HCT116 (cell line): Measurements from ENCODE around the gene SLC9A7. TPM values are rescaled to one million over a fixed set of nuclear protein-coding genes. Genes with fewer than 3 reads are reported as not detected.

Experiments used
- ATAC-seq: fragments of 200-7000 bp; cut with Tn5 transposase; 2 replicates; pipeline ENCODE4 v1.9.1; 2020; ENCODE audit warnings: mild to moderate bottlenecking, moderate library complexity
- BruUV-seq: library from RNA; stranded (reverse); fragments of 400-500 nt; replicated peaks from 2 replicates; lab custom pipeline; 2021; lab: Mats Ljungman, UMichigan
- CTCF ChIA-PET: fragments of 300-600 bp; sonication (Branson Sonifier 250); formaldehyde crosslinking; loops from one replicate; lab custom pipeline; 2021; ENCODE audit warnings: antibody characterized with exemption; lab: Charles Lee
- POLR2A ChIA-PET: fragments of 300-600, 350-600 bp; sonication (Branson Sonifier 250); formaldehyde crosslinking; loops from one replicate; lab custom pipeline; 2021; ENCODE audit warnings: antibody characterized with exemption; lab: Charles Lee
- RAD21 ChIA-PET, 2 experiments: fragments of 300-600 bp; sonication (Branson Sonifier 250); formaldehyde crosslinking; loops; one replicate each; lab custom pipeline; 2023; ENCODE audit warnings: low total read pairs in 2 of 2; ENCODE audit not compliant: uncharacterized antibody in 2 of 2, unreplicated experiment in 2 of 2, low non-redundant PET in 1 of 2; lab: Charles Lee
- DNase-seq: peaks from one replicate; pipeline ENCODE4 v3.0.0-alpha.2; 2010; ENCODE audit warnings: low read depth, low spot score
- H2AFZ ChIP-seq: fragments of 200-600 bp; shearing (Covaris generic), sonication (generic); 2 replicates; pipeline ENCODE4 v1.6.1; 2017; ENCODE audit warnings: low read depth, mixed run types, mixed read lengths, antibody characterized with exemption, low read length; ENCODE audit not compliant: poor library complexity, severe bottlenecking
- H3K27ac ChIP-seq: 2 replicates; pipeline ENCODE4 v1.5.1; 2012; ENCODE audit warnings: low read depth, low read length
- H3K27me3 ChIP-seq: fragments of 200-600 bp; sonication (generic); 2 replicates; pipeline ENCODE4 v1.6.1; 2016; ENCODE audit warnings: mixed run types, low read length, mixed read lengths; ENCODE audit not compliant: insufficient read depth
- H3K36me3 ChIP-seq, 2 experiments: fragments of 200-500 bp in 1 of 2; fragments of 200-600 bp in 1 of 2; sonication (Bioruptor generic) in 1 of 2; sonication (generic) in 1 of 2; 2 replicates each; pipeline versions ENCODE4 v1.5.1 to v1.6.1; 2014 to 2016; ENCODE audit warnings: low read length in 2 of 2, inconsistent platforms in 1 of 2, mixed read lengths in 1 of 2, mixed run types in 1 of 2; ENCODE audit not compliant: insufficient read depth in 2 of 2, control insufficient read depth in 1 of 2
- H3K4me1 ChIP-seq, 2 experiments: fragments of 200-600 bp in 1 of 2; sonication (generic) in 1 of 2; 2 replicates each; pipeline versions ENCODE4 v1.5.1 to v1.6.1; 2012 to 2017; ENCODE audit warnings: low read length in 2 of 2, inconsistent platforms in 1 of 2, mild to moderate bottlenecking in 1 of 2, mixed read lengths in 1 of 2, mixed run types in 1 of 2, moderate library complexity in 1 of 2; ENCODE audit not compliant: insufficient read depth in 2 of 2, control insufficient read depth in 1 of 2
- H3K4me2 ChIP-seq: fragments of 200-600 bp; sonication (generic); 2 replicates; pipeline ENCODE4 v1.6.1; 2017; ENCODE audit warnings: mixed run types, low read length, mixed read lengths
- H3K4me3 ChIP-seq, 2 experiments: fragments of 200-600 bp in 1 of 2; sonication (generic) in 1 of 2; replicated peaks in 1 of 2; 2 replicates each; pipeline ENCODE4 v1.5.1; 2011 to 2016; ENCODE audit warnings: low read length in 2 of 2, control low read depth in 1 of 2, low read depth in 1 of 2, mild to moderate bottlenecking in 1 of 2, mixed read lengths in 1 of 2, mixed run types in 1 of 2
- H3K79me2 ChIP-seq: fragments of 200-600 bp; sonication (generic); 2 replicates; pipeline ENCODE4 v1.6.1; 2017; ENCODE audit warnings: mild to moderate bottlenecking, mixed run types, low read length, moderate library complexity, mixed read lengths; ENCODE audit not compliant: insufficient read depth
- H3K9ac ChIP-seq: fragments of 200-600 bp; sonication (generic); 2 replicates; pipeline ENCODE4 v1.6.1; 2016; ENCODE audit warnings: low read length, mixed read lengths
- H3K9me2 ChIP-seq: fragments of 200-600 bp; sonication (generic), shearing (Covaris generic); 2 replicates; pipeline ENCODE4 v1.6.1; 2017; ENCODE audit warnings: mixed run types, mild to moderate bottlenecking, moderate library complexity; ENCODE audit not compliant: insufficient read depth
- H3K9me3 ChIP-seq, 2 experiments: fragments of 200-500 bp in 1 of 2; fragments of 200-600 bp in 1 of 2; sonication (Bioruptor generic) in 1 of 2; sonication (generic) in 1 of 2; 2 replicates each; pipeline ENCODE4 v1.6.1; 2014 to 2017; ENCODE audit warnings: low read length in 2 of 2, mixed read lengths in 2 of 2, inconsistent platforms in 1 of 2, low read depth in 1 of 2, mild to moderate bottlenecking in 1 of 2, mixed run types in 1 of 2, moderate library complexity in 1 of 2; ENCODE audit not compliant: control insufficient read depth in 1 of 2, insufficient read depth in 1 of 2
- H4K20me1 ChIP-seq: fragments of 200-600 bp; sonication (generic), shearing (Covaris generic); 2 replicates; pipeline ENCODE4 v1.6.1; 2017; ENCODE audit warnings: mixed run types, mild to moderate bottlenecking, moderate library complexity; ENCODE audit not compliant: insufficient read depth
- CEBPB ChIP-seq: IDR thresholded peaks from 2 replicates; pipeline ENCODE4 v1.6.1; 2012; ENCODE audit warnings: low read depth
- EGR1 ChIP-seq: IDR thresholded peaks from 2 replicates; pipeline ENCODE4 v1.6.1; 2012; ENCODE audit warnings: low read depth
- ELF1 ChIP-seq: IDR thresholded peaks from 2 replicates; pipeline ENCODE4 v1.6.1; 2012; ENCODE audit warnings: low read depth, borderline replicate concordance
- EZH2 ChIP-seq: fragments of 200-600 bp; sonication (generic); IDR thresholded peaks from 2 replicates; pipeline ENCODE4 v1.6.1; 2017; ENCODE audit warnings: antibody characterized with exemption, mixed run types
- FOSL1 ChIP-seq: IDR thresholded peaks from 2 replicates; pipeline ENCODE4 v1.6.1; 2012; ENCODE audit warnings: low read depth
- JUND ChIP-seq: IDR thresholded peaks from 2 replicates; pipeline ENCODE4 v1.6.1; 2012
- POLR2A ChIP-seq: IDR thresholded peaks from 2 replicates; pipeline ENCODE4 v1.7.0; 2011; ENCODE audit warnings: borderline replicate concordance; ENCODE audit not compliant: insufficient read depth, insufficient read length; ENCODE audit errors: extremely low read depth
- POLR2AphosphoS5 ChIP-seq: IDR thresholded peaks from 2 replicates; pipeline ENCODE4 v1.6.1; 2011; ENCODE audit warnings: mild to moderate bottlenecking, low read depth, low read length, moderate library complexity
- SIN3A ChIP-seq: IDR thresholded peaks from 2 replicates; pipeline ENCODE4 v1.6.1; 2012; ENCODE audit warnings: low read depth
- SP1 ChIP-seq: IDR thresholded peaks from 2 replicates; pipeline ENCODE4 v1.6.1; 2012; ENCODE audit warnings: low read depth
- YY1 ChIP-seq: IDR thresholded peaks from 2 replicates; pipeline ENCODE4 v1.6.1; 2011; ENCODE audit warnings: low read length, low read depth, moderate library complexity, mild to moderate bottlenecking; ENCODE audit not compliant: insufficient replicate concordance; ENCODE audit errors: extremely low read depth
- ZFX ChIP-seq: fragments of 450-650 bp; IDR thresholded peaks from 2 replicates; pipeline ENCODE4 v1.6.1; 2017
- ZNF274 ChIP-seq: fragments of 200-500 bp; sonication (Bioruptor generic); IDR thresholded peaks from 2 replicates; pipeline ENCODE4 v1.6.1; 2014; ENCODE audit warnings: mild to moderate bottlenecking, low read depth, low read length, inconsistent platforms
- intact Hi-C: fragments of 100-400 bp; cut with micrococcal nuclease; formaldehyde crosslinking; loops from 2 replicates; pipeline ENCODE4 v1.10.0; 2022
- total RNA-seq: library from RNA; stranded (reverse); gene quantifications from one replicate; pipeline ENCODE4 v1.2.1, GENCODE V29; 2021; ENCODE audit not compliant: unreplicated experiment
- TF ChIP-seq, protein P1 (sequence below): IDR thresholded peaks from 2 replicates; pipeline ENCODE4 v1.6.1; 2012
- TF ChIP-seq, protein P2 (sequence below), 3 experiments: fragments of 200-600 bp in 1 of 3; sonication (generic) in 1 of 3; IDR thresholded peaks in 2 of 3; conservative IDR thresholded peaks in 1 of 3; 2 replicates each; pipeline ENCODE4 v1.5.1; 2012 to 2017; ENCODE audit warnings: low read depth in 2 of 3, low read length in 2 of 3, antibody characterized with exemption in 1 of 3, borderline replicate concordance in 1 of 3, control low read depth in 1 of 3, mild to moderate bottlenecking in 1 of 3, mixed read lengths in 1 of 3, mixed run types in 1 of 3, moderate library complexity in 1 of 3; ENCODE audit not compliant: insufficient read depth in 1 of 3
- TF ChIP-seq, protein P3 (sequence below): IDR thresholded peaks from 2 replicates; pipeline ENCODE4 v1.6.1; 2011; ENCODE audit warnings: mild to moderate bottlenecking, low read length, moderate library complexity; ENCODE audit not compliant: insufficient replicate concordance; ENCODE audit errors: extremely low read depth
- TF ChIP-seq, protein P4 (sequence below): IDR thresholded peaks from 2 replicates; pipeline ENCODE4 v1.6.1; 2012

Gene SLC9A7
- total RNA-seq, 1 experiment from 2014 or later = 18.6 TPM

DNA sequence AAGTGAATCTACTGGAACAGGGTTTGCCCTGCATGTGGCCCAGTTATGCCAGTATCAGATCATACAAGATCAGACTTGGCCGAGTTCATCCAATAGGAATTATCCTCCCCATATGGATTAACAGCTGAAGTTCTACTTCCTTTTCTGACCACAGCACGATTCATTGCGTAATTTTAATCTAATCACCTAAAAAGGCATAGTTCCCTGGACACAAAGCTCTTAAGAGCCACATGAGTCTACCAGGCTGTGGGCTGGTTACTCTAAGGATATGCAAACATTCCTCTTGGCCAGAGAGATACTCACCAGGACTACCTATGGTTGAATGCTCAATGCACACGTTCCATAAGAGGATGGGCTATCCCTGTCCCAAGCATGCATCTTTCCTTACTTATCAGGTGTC lies 138.4 kb downstream of the SLC9A7 start:
- BruUV-seq = no TSS peak
- intact Hi-C loops = no loop called here
- ChIA-PET RAD21 (no interaction called here), CTCF (no interaction called here), POLR2A (no interaction called here)
- no peak overlapping the region for H2AFZ ChIP-seq
- no peaks in the 10 kb centered on the region for H3K79me2 ChIP-seq
- H3K4me3 ChIP-seq = no peak overlapping the region
- H3K27ac ChIP-seq = no peak overlapping the region
- no peaks in the 10 kb centered on the region for H3K9me3 ChIP-seq
- H3K27me3 ChIP-seq = no peaks in the 10 kb centered on the region
- H4K20me1 ChIP-seq = no peaks in the 10 kb centered on the region
- no peaks in the 10 kb centered on the region for H3K36me3 ChIP-seq
- TF ChIP-seq POLR2A (no peak), SIN3A (no peak), SP1 (no peak), CEBPB (no peak), EZH2 (no peak), ZNF274 (no peak), EGR1 (no peak), POLR2AphosphoS5 (no peak)
- TF ChIP-seq, protein P1, sequence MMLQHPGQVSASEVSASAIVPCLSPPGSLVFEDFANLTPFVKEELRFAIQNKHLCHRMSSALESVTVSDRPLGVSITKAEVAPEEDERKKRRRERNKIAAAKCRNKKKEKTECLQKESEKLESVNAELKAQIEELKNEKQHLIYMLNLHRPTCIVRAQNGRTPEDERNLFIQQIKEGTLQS = no peak
- H3K4me1 ChIP-seq = no peaks in the 10 kb centered on the region
- no peak for ATAC-seq
- H3K9me2 ChIP-seq = no peaks in the 10 kb centered on the region
- no peak for DNase-seq
- no peak overlapping the region for H3K9ac ChIP-seq
- no peak overlapping the region for H3K4me2 ChIP-seq

DNA sequence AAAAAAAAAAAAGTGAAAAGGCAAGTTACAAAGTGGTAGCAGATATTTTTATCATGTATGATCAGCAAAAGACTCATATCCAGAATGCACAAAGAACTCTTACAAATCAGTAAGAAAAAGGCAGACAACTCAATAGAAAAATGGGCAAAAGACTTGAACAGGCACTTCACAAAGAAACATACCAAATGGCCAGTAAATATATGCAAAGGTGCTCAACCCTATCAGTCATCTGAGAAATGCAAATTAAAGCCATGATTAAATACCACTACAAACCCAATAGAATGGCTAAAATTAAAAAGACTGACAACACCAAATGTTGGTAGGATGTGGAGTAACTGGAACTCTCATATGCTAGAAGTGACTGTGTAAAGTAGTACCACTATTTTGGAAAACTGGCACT lies 140.0 kb downstream of the SLC9A7 start:
- ChIA-PET RAD21 (no interaction called here), CTCF (no interaction called here), POLR2A (no interaction called here)
- BruUV-seq = no TSS peak
- Histone ChIP-seq H3K4me1 (no peaks in the 10 kb centered on the region), H3K79me2 (no peaks in the 10 kb centered on the region), H3K4me2 (no peak overlapping the region), H2AFZ (no peak overlapping the region), H3K9me3 (no peaks in the 10 kb centered on the region), H3K27me3 (no peaks in the 10 kb centered on the region), H3K4me3 (no peak overlapping the region), H3K9me2 (no peaks in the 10 kb centered on the region), H4K20me1 (no peaks in the 10 kb centered on the region), H3K9ac (no peak overlapping the region), H3K36me3 (no peaks in the 10 kb centered on the region), H3K27ac (no peak overlapping the region)
- ATAC-seq = no peak
- DNase-seq = no peak
- intact Hi-C loops = no loop called here
- no peak for TF ChIP-seq ZNF274
- no peak for TF ChIP-seq CEBPB
- no peak for TF ChIP-seq SIN3A
- TF ChIP-seq, protein P2, sequence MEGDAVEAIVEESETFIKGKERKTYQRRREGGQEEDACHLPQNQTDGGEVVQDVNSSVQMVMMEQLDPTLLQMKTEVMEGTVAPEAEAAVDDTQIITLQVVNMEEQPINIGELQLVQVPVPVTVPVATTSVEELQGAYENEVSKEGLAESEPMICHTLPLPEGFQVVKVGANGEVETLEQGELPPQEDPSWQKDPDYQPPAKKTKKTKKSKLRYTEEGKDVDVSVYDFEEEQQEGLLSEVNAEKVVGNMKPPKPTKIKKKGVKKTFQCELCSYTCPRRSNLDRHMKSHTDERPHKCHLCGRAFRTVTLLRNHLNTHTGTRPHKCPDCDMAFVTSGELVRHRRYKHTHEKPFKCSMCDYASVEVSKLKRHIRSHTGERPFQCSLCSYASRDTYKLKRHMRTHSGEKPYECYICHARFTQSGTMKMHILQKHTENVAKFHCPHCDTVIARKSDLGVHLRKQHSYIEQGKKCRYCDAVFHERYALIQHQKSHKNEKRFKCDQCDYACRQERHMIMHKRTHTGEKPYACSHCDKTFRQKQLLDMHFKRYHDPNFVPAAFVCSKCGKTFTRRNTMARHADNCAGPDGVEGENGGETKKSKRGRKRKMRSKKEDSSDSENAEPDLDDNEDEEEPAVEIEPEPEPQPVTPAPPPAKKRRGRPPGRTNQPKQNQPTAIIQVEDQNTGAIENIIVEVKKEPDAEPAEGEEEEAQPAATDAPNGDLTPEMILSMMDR (IDR thresholded peaks at IDR 0.05 in 2 of 3, conservative IDR thresholded peaks at IDR 0.05 in 1 of 3; ENCODE audit: borderline replicate concordance in 1 of 3, insufficient read depth in 1 of 3, low read depth in 2 of 3, low read length in 2 of 3) = no peak
- TF ChIP-seq FOSL1 = no peak
- TF ChIP-seq POLR2AphosphoS5 = no peak
- no peak for TF ChIP-seq ZFX
- TF ChIP-seq JUND = no peak
- no peak for TF ChIP-seq YY1
- no peak for TF ChIP-seq ELF1
- TF ChIP-seq, protein P1 = no peak
- no peak for TF ChIP-seq EGR1
- TF ChIP-seq, protein P3, sequence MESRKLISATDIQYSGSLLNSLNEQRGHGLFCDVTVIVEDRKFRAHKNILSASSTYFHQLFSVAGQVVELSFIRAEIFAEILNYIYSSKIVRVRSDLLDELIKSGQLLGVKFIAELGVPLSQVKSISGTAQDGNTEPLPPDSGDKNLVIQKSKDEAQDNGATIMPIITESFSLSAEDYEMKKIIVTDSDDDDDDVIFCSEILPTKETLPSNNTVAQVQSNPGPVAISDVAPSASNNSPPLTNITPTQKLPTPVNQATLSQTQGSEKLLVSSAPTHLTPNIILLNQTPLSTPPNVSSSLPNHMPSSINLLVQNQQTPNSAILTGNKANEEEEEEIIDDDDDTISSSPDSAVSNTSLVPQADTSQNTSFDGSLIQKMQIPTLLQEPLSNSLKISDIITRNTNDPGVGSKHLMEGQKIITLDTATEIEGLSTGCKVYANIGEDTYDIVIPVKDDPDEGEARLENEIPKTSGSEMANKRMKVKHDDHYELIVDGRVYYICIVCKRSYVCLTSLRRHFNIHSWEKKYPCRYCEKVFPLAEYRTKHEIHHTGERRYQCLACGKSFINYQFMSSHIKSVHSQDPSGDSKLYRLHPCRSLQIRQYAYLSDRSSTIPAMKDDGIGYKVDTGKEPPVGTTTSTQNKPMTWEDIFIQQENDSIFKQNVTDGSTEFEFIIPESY = no peak
- TF ChIP-seq, protein P4, sequence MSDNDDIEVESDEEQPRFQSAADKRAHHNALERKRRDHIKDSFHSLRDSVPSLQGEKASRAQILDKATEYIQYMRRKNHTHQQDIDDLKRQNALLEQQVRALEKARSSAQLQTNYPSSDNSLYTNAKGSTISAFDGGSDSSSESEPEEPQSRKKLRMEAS = no peak
- no peak for TF ChIP-seq EZH2
